ENCODE data around the gene CASKIN1.

GRCh38 chr16:2166263-2167067, 29.9 kb downstream of the CASKIN1 start:
- TF ChIP-seq TAF1 (IDR thresholded peaks at IDR 0.05; ENCODE audit: low read depth), result no peak
- no peak for TF ChIP-seq EP300 (IDR thresholded peaks at IDR 0.05; ENCODE audit: borderline replicate concordance)
- no peak for TF ChIP-seq NFIC (IDR thresholded peaks at IDR 0.05)
- no peak for TF ChIP-seq FOXM1 (IDR thresholded peaks at IDR 0.05; ENCODE audit: borderline replicate concordance, low read depth)
- TF ChIP-seq RAD21 (IDR thresholded peaks at IDR 0.05; ENCODE audit: low read depth), result no peak
- no peak for TF ChIP-seq YY1 (IDR thresholded peaks at IDR 0.05; ENCODE audit: low read depth)
- TF ChIP-seq CEBPB (IDR thresholded peaks at IDR 0.05), result peak; percentile 52; the same call in 1 of the 2 replicates
- TF ChIP-seq CREB1 (IDR thresholded peaks at IDR 0.05; ENCODE audit: low read depth), result no peak
- TF ChIP-seq, protein P1, sequence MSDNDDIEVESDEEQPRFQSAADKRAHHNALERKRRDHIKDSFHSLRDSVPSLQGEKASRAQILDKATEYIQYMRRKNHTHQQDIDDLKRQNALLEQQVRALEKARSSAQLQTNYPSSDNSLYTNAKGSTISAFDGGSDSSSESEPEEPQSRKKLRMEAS (IDR thresholded peaks at IDR 0.05), result no peak
- TF ChIP-seq, protein P2, sequence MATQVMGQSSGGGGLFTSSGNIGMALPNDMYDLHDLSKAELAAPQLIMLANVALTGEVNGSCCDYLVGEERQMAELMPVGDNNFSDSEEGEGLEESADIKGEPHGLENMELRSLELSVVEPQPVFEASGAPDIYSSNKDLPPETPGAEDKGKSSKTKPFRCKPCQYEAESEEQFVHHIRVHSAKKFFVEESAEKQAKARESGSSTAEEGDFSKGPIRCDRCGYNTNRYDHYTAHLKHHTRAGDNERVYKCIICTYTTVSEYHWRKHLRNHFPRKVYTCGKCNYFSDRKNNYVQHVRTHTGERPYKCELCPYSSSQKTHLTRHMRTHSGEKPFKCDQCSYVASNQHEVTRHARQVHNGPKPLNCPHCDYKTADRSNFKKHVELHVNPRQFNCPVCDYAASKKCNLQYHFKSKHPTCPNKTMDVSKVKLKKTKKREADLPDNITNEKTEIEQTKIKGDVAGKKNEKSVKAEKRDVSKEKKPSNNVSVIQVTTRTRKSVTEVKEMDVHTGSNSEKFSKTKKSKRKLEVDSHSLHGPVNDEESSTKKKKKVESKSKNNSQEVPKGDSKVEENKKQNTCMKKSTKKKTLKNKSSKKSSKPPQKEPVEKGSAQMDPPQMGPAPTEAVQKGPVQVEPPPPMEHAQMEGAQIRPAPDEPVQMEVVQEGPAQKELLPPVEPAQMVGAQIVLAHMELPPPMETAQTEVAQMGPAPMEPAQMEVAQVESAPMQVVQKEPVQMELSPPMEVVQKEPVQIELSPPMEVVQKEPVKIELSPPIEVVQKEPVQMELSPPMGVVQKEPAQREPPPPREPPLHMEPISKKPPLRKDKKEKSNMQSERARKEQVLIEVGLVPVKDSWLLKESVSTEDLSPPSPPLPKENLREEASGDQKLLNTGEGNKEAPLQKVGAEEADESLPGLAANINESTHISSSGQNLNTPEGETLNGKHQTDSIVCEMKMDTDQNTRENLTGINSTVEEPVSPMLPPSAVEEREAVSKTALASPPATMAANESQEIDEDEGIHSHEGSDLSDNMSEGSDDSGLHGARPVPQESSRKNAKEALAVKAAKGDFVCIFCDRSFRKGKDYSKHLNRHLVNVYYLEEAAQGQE (IDR thresholded peaks at IDR 0.05; ENCODE audit: low read depth), result no peak
- TF ChIP-seq USF1 (IDR thresholded peaks at IDR 0.05), result peak; percentile 60
- TF ChIP-seq EGR1 (IDR thresholded peaks at IDR 0.05), result no peak
- TF ChIP-seq TEAD4 (IDR thresholded peaks at IDR 0.05), result no peak

Measured in Ishikawa (cell line).